HG03378 (cell line): ENCODE data around the gene USP6NL.

Experiments used
- ATAC-seq: cut with Tn5 transposase; IDR thresholded peaks from one replicate; pipeline ENCODE4 v1.9.1; 2021; ENCODE audit warnings: mild to moderate bottlenecking, moderate library complexity; ENCODE audit not compliant: unreplicated experiment

USP6NL gene

DNA sequence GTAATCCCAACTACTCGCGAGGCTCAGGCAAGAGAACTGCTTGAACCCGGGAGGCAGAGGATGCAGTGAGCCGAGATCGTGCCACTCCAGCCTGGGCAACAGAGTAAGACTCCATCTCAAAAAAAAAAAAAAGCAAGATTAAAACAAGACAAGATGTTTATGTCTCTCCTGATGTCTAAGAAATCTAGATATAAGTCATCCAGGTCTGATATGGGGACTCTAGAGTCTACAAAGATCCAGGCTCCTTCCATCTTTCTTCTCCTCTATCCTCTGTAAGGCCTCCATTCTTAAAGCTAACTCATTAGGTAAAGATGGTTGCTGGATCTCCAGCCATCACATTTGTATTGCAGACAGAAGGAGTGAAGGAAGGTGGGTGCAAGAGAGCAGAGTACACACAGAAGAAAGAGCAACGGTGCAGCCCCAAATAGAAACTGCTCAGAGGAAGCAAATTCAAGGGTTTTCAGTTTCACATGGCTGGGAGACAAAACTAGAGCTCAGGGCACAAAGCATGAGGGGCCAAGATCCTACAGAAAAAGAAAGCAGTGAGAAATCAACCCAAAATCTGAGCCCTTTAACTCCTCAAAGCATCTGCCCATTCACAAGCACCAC is 57.6 kb downstream of the USP6NL start:
- ATAC-seq = peak; percentile 80

DNA sequence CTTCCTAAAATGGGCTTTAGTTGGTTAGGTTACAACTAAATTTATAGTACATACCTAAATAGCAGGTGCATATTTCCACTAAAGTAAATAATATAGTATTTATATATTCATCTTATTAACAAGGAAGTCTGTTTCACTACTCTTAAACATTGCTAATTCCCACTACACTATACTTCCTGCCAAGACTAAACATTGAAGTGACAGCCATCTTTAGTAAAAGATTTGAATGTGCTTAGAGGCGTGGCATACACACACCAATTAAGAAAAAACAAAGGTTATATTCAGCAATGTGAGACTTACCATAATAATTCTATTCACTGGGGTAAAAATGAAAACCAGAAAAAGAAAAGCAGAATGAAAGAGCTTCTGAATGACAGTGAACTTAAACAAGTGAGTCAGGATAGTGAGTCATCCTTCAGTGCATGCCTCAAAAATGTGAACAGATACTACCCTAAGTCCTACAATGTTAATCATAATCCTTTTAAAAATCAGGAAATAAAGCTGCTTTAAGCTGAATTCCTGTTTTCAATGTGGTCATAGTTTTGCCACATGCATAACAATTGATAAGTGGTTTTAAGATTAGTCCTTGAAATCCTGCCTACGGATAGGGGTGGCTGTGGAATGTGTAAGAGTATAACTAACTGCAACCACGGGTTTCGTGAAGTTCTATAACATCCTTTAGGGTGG is 59.4 kb downstream of the USP6NL start:
- ATAC-seq = peak; percentile 42

DNA sequence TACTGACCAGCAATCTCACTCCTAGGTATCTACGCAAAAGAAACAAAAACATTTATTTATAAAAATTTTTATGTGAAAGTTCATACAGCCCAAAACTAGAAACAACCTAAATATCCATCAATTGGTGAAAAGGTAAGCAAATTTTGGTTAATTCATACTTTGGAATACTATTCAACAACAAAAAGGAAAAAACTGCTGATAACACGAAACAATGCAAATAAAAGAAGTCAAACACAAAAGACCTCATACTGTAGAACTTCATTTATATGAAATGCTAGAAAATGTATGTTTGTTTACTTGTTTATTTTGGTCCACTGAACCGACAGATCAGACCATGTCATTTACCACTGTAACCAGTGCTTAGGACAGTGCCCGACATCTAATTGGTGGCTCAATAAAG is 60.3 kb downstream of the USP6NL start:
- ATAC-seq = no peak

DNA sequence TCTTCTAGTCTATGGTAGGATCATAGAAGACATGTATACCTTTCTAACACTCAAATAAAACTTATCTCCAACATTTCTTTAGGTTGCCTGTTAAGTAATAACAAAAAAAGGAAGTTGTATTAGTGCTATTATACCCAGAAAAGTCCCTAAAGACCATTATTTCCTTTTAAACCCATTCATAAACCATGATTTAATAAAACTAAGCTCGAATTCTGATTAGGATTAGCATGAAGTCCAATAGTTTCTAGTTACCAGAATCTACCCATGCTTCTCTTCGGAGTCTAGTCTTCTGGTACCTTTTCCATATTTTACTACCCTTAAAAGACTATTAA is 62.7 kb downstream of the USP6NL start:
- ATAC-seq = no peak

DNA sequence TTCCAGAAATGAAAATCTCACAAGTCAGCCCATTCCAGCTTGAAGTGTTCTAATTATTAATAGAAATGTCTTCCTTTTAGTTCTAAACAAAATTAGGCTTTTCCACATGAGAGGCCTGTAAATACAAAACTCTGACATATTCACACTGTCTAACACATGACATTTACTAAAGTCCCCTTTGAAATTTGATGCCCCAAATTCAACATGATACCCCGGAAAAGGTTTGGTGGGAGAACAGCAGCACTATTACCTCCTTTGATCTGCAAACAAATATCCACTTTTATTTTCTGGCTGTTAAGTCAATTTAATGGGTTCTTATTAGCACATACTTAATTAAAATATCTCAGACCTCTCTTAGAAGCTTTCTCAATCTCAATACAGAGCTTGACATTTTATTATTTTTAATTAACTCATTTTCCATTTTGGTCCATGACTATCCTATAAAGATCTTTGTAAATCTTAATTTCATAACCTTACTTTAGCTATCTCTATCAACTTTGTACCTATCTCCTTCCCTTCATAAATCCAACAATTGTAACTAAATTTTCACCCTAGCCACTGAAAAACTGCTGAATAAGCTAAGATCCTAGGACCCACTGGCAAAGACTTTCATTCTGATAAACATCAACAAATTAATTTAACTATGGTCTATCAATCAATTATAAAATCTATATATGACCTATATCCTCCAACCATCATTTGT is 63.2 kb downstream of the USP6NL start:
- ATAC-seq = no peak

DNA sequence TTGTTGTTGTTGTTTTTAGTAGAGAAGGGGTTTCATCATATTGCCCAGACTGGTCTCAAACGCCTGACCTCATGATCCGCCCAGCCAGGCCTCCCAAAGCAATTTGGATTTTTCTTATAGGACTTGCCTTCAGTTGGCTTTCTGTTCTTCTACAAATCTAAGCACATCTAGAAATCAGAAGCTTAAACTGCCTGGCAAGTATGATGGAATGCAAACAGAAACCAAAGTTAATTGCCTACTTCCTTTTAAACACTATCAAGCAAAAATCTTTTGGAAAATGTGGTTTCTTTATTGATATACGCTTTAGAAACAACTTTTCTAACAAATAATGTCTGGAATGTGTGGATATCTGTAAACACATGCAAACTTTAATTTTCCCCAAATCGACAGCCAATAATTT is 64.9 kb downstream of the USP6NL start:
- ATAC-seq = no peak

DNA sequence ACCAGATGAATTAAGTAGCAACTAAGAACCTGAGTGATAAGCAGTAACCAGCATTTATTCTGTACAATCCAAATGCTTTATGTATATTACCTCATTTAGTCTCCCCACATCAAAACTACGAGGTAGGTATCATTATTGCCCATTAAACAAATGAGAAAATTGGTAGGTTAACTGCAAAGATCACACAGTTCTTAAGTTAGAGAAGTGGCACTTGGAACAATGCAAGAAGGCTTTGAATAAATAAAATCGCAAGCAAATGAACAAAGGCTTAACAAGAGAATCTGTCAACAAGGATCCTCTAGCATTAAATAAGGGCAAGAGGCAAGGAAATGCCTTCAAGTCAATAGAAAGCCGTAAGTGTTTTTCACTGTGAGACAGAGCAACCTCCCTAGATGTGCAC is 70.2 kb downstream of the USP6NL start:
- no peak for ATAC-seq

DNA sequence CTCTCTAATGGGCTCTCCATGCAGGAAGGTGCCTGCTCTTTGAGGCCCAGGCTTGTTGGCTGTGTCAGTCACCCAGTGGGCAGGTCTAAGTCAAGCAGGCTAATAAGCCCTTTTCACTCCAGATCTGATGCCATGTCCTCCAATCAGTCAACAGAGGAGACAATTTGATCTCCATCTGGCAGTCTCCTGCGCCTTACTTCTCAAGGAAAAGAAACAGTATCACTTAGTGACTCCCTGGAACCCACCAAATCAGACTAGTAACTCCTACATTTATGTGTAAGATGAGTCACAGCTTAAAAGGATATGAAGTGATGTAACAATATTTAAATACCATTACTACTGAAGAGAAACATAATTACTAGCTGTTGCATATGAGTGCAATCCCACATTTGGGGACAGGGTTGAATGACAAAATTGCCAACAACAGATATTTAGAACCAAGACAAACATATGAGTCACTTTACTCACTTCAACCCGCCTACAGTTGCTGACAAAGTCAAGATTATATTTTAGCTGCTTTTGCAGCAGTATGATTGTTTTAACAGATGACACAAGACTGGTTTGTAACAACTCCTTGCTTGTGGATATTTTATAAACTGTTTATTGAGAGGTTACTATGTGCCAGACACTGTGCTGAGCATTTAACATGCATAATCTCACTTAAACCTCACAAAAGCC is 72.1 kb downstream of the USP6NL start:
- ATAC-seq = no peak

DNA sequence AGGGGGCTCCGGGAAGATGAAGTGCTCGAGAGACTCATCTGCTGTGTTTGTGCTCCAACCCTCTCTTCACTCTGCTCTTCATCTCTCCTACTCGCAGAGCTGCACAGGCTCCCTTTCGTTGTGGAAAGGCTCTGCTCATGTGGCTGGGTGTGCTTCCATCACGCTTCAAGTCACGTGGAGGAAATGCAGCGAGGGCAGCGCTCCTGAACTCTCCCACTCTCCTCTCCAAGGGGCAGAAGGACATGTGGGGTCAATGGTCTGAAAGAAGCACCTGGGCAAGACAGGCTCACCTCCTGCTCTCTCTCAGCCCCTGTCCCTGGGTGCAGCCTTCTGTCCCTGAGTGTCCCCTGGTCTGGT is 72.6 kb downstream of the USP6NL start:
- ATAC-seq = no peak

DNA sequence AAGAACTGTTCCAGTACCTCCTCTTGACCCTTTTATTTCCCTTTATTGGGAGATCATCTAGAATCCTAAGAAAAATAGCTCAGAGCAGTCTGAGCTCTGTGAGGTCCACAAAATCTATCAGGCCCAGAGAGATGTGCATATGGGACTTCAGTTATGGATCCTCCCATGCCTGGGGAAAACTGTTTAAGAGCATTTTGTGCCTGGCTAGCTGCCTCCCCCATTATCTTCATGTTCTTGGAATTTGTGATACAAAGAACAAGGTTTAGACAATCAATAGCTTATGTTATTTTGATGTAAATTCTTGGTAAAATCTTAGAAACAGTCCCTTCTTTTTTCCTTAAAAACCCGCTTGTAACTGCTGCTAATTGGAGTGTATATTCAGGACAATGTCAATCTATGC is 75.2 kb downstream of the USP6NL start:
- no peak for ATAC-seq

DNA sequence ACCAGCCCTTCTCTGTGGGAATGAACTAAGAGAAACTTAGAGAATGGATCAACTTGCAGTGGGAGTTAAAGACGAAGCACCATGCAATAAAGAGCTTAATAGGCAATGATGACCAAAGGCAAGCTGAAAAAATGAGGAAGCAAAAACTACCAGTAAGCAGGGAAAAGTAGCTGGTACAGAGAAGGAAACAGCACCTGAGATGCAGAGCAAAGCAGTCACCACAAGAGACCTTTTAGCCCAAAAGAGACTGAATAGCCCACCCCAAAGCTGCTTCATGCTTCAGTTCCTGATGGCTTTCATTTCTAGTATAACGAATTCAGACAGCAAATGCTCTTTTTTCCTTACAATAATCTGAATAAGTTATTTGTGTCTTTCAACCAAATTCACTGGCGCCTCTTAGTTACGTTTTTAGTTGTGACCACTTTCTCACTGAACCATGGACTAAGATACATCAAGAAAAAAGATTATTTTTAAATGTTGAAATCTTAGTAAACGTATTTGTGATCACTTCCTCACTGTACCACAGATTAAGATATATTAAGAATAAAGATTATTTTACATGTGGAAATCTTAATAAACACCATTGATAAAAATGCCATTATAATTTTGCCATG is 76.0 kb downstream of the USP6NL start:
- peak; percentile 39 for ATAC-seq

DNA sequence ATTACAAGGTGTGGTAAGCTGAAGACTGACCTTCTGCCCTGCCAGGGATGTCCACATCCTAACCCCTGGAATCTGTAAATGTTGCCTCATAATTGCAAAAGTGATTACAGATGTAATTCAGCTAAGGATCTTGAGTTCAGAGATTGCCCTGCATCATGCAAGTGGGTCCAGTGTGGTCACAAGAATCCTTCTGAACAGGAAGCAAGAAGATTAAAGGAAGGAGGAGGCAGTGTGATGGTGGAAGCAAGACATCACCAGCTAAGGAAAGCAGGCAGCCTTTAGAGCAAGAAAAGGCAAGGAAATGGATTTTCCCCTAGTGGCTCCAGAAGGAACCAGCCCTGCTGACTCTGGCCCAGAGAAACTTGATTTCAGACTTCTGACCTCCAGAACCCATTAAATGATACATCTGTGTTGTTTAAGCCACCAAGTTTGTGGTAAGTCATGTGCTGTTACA is 78.1 kb downstream of the USP6NL start:
- no peak for ATAC-seq

DNA sequence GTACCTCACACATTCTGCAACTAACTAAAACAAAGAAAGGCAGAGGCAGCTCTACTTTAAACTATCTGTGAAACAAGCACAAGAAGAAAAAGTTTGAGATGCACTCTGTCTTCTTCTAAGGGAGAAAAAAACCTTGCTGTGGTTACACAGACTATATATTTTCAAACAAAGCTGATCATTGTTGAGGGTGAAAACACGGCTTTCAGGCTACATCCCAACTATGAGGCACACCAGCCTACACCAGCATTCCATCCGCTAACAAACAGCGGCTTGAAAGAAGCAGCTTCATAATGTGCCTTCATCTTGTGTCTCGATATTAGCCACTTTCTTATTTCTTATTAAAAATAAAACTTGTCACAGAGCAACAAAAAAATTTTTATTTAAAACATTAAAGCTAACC is 79.1 kb downstream of the USP6NL start:
- ATAC-seq = no peak

DNA sequence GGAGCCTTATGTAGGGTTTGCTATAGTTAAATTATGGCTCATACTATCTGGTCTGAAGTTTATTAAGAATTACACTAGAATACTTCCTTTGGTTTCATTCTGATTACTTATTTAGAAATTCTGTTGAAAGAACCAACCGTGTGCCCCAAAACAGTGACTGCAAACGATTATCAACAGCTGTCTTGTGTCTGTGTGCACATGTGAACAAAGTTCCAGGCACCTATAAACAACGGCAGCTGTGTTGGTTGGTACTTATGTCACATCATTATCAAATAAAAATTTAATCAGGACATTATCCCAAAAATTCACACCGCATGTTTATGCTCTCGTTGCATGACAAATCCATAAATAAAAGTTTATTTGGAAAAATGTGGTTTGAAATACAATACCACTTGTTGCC is 80.6 kb downstream of the USP6NL start:
- ATAC-seq = no peak

DNA sequence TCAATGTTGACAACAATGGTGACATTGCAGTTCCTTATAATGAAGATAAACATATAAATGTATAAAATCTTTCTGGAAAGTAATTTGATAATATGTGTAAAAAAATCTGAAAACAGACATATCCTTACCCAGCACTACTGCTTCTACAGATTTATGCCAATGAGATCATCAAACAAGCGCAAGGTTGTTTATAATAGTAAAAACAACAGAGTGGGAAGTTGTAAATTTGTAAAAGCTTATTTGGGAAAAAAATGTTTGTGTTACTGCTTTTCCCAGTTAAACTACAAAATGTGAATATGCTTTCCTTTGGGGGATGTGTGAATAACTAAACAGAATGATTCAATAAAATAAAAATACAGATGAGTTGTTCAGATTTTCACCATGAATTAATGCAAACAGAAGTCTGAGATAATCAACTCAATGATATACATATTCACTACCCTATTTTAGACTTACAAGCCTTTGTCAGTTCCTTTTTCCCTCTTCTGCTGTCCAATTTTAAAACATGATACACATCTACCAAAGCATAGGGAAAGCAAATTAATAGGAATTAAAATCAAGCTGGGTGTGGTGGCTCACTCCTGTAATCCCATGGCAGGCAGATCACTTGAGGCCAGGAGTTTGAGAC is 82.1 kb downstream of the USP6NL start:
- no peak for ATAC-seq

DNA sequence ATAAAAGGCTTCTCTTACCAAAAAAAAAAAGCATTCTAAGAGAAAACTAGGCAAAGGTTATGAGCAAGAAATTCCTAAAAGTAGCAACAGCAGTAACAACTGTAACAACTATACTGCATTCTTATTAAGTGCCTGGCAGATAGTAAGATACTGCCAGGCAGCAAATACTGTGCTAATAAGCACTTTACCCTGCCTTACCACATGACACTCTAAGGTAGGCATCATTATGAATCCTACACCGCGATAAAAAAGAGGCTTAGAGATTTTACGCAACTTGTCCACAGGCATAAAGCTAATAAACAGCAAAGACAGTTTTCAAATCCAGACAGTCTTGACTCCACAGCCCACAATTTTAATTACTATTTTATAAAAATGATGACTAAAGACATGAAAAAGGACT is 83.2 kb downstream of the USP6NL start:
- no peak for ATAC-seq

DNA sequence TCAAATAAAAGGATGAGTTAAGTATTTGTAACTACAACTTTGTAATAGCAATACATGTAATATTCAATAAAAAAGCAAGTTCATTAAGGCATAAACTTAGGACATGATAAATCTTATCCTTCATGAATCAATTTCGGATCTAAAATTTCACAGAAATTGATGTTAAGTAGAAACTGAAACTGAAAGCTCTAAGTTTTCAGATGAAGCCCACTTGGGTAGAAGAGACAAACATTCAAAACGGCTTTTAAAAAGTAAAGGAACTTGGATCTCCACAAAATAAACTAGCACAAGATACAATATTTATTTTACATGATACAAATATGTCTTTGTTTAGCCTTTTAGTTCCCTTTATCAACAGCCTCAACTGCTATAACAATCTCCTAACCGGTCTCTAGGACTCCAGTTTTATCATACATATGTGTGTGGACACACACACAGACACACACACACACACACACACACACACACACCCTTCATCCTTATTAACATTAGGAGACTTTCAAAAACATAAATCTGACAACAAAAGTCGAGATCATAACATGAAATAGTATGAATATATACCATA is 83.7 kb downstream of the USP6NL start:
- no peak for ATAC-seq

DNA sequence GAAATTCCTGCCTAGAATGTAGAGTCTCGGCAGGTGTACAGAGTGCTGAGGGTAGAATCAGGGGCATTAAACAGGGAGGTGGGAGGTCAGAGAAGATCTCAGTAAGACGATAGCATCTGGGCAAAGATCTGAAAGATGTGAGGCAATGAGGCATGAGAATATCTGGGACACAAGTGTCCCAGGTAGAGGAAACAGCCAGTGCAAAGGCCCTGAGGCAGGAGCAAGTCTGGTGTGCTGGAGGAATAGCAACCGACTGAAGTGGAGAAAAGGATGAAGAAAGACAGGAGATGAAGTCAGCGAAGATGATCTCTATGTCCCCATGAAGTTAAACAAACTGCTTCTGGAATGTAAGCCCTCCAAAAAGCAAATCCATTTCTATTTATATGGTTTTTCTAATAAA is 84.4 kb downstream of the USP6NL start:
- no peak for ATAC-seq

DNA sequence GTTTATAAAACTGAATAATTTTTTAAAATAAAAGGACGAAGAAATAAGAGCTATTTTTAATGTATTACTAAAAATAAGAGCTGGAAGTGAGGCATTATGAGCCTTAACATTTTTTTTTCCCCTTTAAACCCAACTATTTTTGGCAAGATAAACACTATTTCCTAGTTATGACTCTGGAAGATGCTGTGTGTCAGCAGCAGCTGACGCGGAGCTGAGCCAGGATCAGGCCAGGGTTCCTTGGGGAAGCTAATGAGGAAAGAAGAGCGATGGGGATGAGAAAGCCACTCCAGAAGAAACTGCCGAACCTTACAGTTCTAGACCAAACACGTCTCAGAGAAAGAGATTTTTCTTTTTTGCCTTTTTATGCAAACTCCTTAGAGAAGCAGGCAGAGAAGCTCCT is 85.9 kb downstream of the USP6NL start:
- no peak for ATAC-seq

DNA sequence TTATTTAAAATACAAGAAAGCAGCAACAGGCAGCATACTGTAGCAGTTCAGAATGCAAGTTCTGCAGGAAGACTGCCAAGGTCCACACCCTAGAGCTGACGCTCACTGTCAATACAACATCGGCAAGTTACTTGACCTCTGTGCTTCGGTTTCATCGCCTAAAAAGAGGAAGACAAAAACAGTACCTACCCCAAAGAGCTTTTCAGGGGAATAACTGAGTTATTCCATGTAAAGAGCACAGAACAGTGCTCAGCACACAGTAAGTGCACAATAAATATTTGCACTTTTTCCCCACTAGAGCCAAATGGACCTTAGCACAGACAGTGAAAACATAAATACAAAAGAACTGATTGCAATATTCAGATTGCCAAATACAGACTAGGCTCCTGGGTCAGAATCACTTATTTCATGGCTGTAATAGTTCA is 88.6 kb downstream of the USP6NL start:
- ATAC-seq = no peak

DNA sequence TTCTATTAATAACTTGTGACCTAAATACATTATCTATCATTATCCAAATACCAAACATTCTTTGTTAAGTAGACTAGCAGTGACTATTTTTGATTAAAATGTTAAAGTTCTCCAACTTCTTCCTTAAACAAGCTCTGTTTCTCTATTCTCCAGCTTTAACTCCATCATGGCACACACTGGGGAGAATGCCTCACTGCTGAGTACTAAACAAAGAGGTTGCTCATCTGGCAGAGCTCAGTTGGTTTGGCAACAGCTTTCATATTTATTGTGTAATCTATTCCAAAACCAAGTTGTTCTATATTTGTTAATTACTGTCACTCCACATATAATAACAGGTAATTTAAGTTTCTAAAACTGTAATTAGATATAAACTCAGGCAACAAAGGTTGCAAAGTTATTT is 89.6 kb downstream of the USP6NL start:
- no peak for ATAC-seq
